CD14-positive monocyte (primary cell): ENCODE measurements around the gene NT5DC4. TPM values are rescaled to one million over a fixed set of nuclear protein-coding genes. Genes with fewer than 3 reads are reported as not detected.

Experiments
- DNase-seq, 3 donors: peaks; one replicate each; pipeline ENCODE4 v3.0.0-alpha.2; 2011 to 2022
- H2AFZ ChIP-seq: 2 replicates; pipeline ENCODE4 v1.6.0; 2012; ENCODE audit warnings: mild to moderate bottlenecking, low read depth, low read length, inconsistent platforms; ENCODE audit not compliant: insufficient read depth, poor library complexity, severe bottlenecking
- H3K27ac ChIP-seq, 2 donors: 1 replicate in 1 of 2; 2 replicates in 1 of 2; pipeline ENCODE4 v1.5.1; 2012 to 2013; ENCODE audit warnings: low read length in 2 of 2, control low read depth in 1 of 2, inconsistent platforms in 1 of 2, low read depth in 1 of 2, mild to moderate bottlenecking in 1 of 2
- H3K27me3 ChIP-seq, 2 donors: one replicate each; pipeline versions ENCODE4 v1.6.0 to v1.6.1; 2011 to 2013; ENCODE audit warnings: low read length in 2 of 2; ENCODE audit not compliant: control insufficient read depth in 2 of 2, insufficient read depth in 2 of 2
- H3K36me3 ChIP-seq, 2 donors: replicated peaks in 1 of 2; 1 replicate in 1 of 2; 2 replicates in 1 of 2; pipeline versions ENCODE4 v1.5.1 to v1.6.1; 2012 to 2013; ENCODE audit warnings: low read length in 2 of 2, control low read depth in 1 of 2, inconsistent platforms in 1 of 2, mild to moderate bottlenecking in 1 of 2; ENCODE audit not compliant: insufficient read depth in 2 of 2, control insufficient read depth in 1 of 2
- H3K4me1 ChIP-seq, 2 donors: 1 replicate in 1 of 2; 2 replicates in 1 of 2; pipeline versions ENCODE4 v1.5.1 to v1.6.1; 2012 to 2013; ENCODE audit warnings: low read length in 2 of 2, control low read depth in 1 of 2, inconsistent platforms in 1 of 2, mild to moderate bottlenecking in 1 of 2, moderate library complexity in 1 of 2; ENCODE audit not compliant: insufficient read depth in 2 of 2, control insufficient read depth in 1 of 2
- H3K4me2 ChIP-seq: replicated peaks from 2 replicates; pipeline ENCODE3; 2012; ENCODE audit warnings: low read length, moderate library complexity, mild to moderate bottlenecking; ENCODE audit not compliant: poor library complexity, severe bottlenecking; ENCODE audit errors: extremely low read depth
- H3K4me3 ChIP-seq, 3 experiments: fragments of 200-600 bp in 1 of 3; sonication (generic) in 1 of 3; replicated peaks in 1 of 3; 1 replicate in 2 of 3; 2 replicates in 1 of 3; pipeline ENCODE4 v1.5.1; 2011 to 2013; ENCODE audit warnings: low read length in 3 of 3, mild to moderate bottlenecking in 3 of 3, control low read depth in 2 of 3, low read depth in 2 of 3, inconsistent platforms in 1 of 3, moderate library complexity in 1 of 3
- H3K79me2 ChIP-seq: 2 replicates; pipeline ENCODE4 v1.6.0; 2012; ENCODE audit warnings: mild to moderate bottlenecking, control low read depth, inconsistent platforms, low read length, moderate library complexity; ENCODE audit not compliant: insufficient read depth
- H3K9ac ChIP-seq: 2 replicates; pipeline ENCODE4 v1.6.0; 2017; ENCODE audit warnings: low read length, mild to moderate bottlenecking; ENCODE audit not compliant: insufficient read depth, poor library complexity, severe bottlenecking
- H3K9me3 ChIP-seq, 2 donors: replicated peaks in 1 of 2; 1 replicate in 1 of 2; 2 replicates in 1 of 2; pipeline versions ENCODE4 v1.5.1 to v1.6.1; 2012 to 2013; ENCODE audit warnings: low read length in 2 of 2, control low read depth in 1 of 2; ENCODE audit not compliant: control insufficient read depth in 1 of 2, insufficient read depth in 1 of 2
- H4K20me1 ChIP-seq: 2 replicates; pipeline ENCODE4 v1.6.0; 2012; ENCODE audit warnings: mild to moderate bottlenecking, low read length, control low read depth, moderate library complexity; ENCODE audit not compliant: insufficient read depth
- H3K27ac Mint-ChIP-seq, 7 donors: one replicate each; pipeline ENCODE4 v1.8.0; 2020; ENCODE audit warnings: mild to moderate bottlenecking in 7 of 7, mixed read lengths in 7 of 7, moderate library complexity in 6 of 7, inconsistent platforms in 2 of 7
- H3K27me3 Mint-ChIP-seq, 3 donors: one replicate each; pipeline ENCODE4 v1.8.0; 2021 to 2022; ENCODE audit warnings: low read depth in 3 of 3, mild to moderate bottlenecking in 3 of 3, mixed read lengths in 3 of 3, moderate library complexity in 3 of 3, inconsistent platforms in 1 of 3
- H3K36me3 Mint-ChIP-seq, 2 donors: one replicate each; pipeline ENCODE4 v1.8.0; 2020; ENCODE audit warnings: mixed read lengths in 2 of 2, inconsistent platforms in 1 of 2, mild to moderate bottlenecking in 1 of 2
- H3K4me1 Mint-ChIP-seq: one replicate; pipeline ENCODE4 v1.8.0; 2020; ENCODE audit warnings: mild to moderate bottlenecking, mixed read lengths
- H3K4me3 Mint-ChIP-seq, 2 donors: one replicate each; pipeline ENCODE4 v1.8.0; 2020; ENCODE audit warnings: mild to moderate bottlenecking in 2 of 2, mixed read lengths in 2 of 2, moderate library complexity in 1 of 2
- H3K9me3 Mint-ChIP-seq, 7 donors: one replicate each; pipeline ENCODE4 v1.8.0; 2020 to 2022; ENCODE audit warnings: mixed read lengths in 7 of 7, mild to moderate bottlenecking in 6 of 7, moderate library complexity in 6 of 7, inconsistent platforms in 2 of 7
- CTCF ChIP-seq: fragments of 200-600 bp; IDR thresholded peaks from one replicate; pipeline ENCODE4 v1.8.0; 2022; ENCODE audit warnings: antibody characterized with exemption, mild to moderate bottlenecking
- WGBS: methylation state at CpG from one replicate; pipeline ENCODE4 v1.1.5; 2013; ENCODE audit warnings: missing lambda C conversion rate; ENCODE audit not compliant: insufficient coverage; 5-methylcytosine and 5-hydroxymethylcytosine counted together
- intact Hi-C, 2 donors: fragments of 100-400 bp; cut with micrococcal nuclease; formaldehyde crosslinking; loops; one replicate each; pipeline versions ENCODE4 v1.15.0 to v1.15.1; 2023
- polyA plus RNA-seq, 3 donors: library from polyadenylated mRNA; depleted of rRNA in 1 of 3; unstranded in 2 of 3; stranded (reverse) in 1 of 3; fragments of 300-500 nt in 2 of 3; fragments of >200 nt in 1 of 3; fragmentation: Illumina TruSeq in 2 of 3; gene quantifications; 1 replicate in 2 of 3; 2 replicates in 1 of 3; pipeline ENCODE4 v1.2.3, GENCODE V29; 2012 to 2021

The NT5DC4 gene
- polyA plus RNA-seq, 3 donors: 2.2 TPM; not detected in 2

DNA sequence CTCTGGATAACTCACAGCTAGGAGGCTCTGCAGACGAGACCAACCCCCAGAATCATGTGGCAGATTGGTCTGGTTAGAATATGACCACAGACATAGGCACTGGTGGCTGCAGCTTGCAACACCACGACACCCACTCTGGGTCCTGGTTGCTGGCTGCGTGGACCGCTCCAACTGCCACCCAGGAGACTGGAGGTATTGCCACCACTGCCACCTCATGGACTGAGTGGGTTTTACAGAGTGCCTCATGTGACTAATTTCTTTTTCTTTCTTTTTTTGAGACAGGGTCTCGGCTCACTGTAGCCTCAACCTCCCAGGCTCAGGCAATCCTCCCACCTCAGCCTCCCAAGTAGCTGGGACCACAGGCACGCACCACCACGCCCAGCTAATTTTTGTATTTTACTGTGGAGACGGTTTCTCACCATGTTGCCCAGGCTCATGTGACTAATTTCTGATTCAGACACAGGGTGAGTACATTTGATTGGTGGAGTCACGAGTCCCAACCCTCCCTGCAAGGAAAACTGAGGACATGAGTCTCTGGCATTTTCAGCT, 29.9 kb upstream of the NT5DC4 start:
- Histone ChIP-seq H4K20me1 (no peaks in the 10 kb centered on the region), H3K27ac (peak overlapping the region; percentile 65 to 84), H3K79me2 (no peaks in the 10 kb centered on the region), H3K4me1 (peaks cover 54 to 69% of the 10 kb centered on the region in 2 donors), H2AFZ (peak overlapping the region; percentile 62), H3K27me3 (no peaks in the 10 kb centered on the region), H3K9me3 (no peaks in the 10 kb centered on the region), H3K4me2 (peak overlapping the region; percentile 59), H3K4me3 (peak overlapping the region in 1 of 3 experiments; percentile 33), H3K36me3 (no peaks in the 10 kb centered on the region), H3K9ac (peak overlapping the region; percentile 56)
- Mint-ChIP-seq H3K27ac (peak overlapping the region; percentile 94 to 99 (median 97)), H3K36me3 (peaks cover 0 to 5% of the 10 kb centered on the region in 2 donors), H3K9me3 (peaks cover 0 to 2% (median 0%) of the 10 kb centered on the region in 7 donors), H3K4me3 (peak overlapping the region; percentile 62 to 85), H3K4me1 (peaks cover 58% of the 10 kb centered on the region), H3K27me3 (peaks cover 0 to 3% (median 0%) of the 10 kb centered on the region in 3 donors)
- intact Hi-C loops: loop anchor here (5.0 kb wide), 2 partner anchors 36 to 44 kb away; partner anchors contain the start of gene SLC20A1 (in 2 of the 2)
- 0% methylated on average over 3 of the region's 9 CpGs for WGBS
- peak; percentile 90 for TF ChIP-seq CTCF
- peak; percentile 79 to 86 (median 80) for DNase-seq

GRCh38 chr2:112691881-112692281, 28.9 kb upstream of the NT5DC4 start:
- H3K4me2 ChIP-seq: peak overlapping the region; percentile 18
- H3K36me3 ChIP-seq: no peaks in the 10 kb centered on the region
- no peak overlapping the region for H3K4me3 ChIP-seq
- Mint-ChIP-seq H3K27ac (peak overlapping the region; percentile 94 to 99 (median 97)), H3K4me1 (peaks cover 53% of the 10 kb centered on the region), H3K9me3 (peaks cover 0 to 2% (median 0%) of the 10 kb centered on the region in 7 donors), H3K4me3 (no peak overlapping the region), H3K36me3 (peaks cover 0 to 5% of the 10 kb centered on the region in 2 donors), H3K27me3 (peaks cover 0 to 3% (median 0%) of the 10 kb centered on the region in 3 donors)
- no peaks in the 10 kb centered on the region for H3K27me3 ChIP-seq
- TF ChIP-seq CTCF: no peak
- no peaks in the 10 kb centered on the region for H3K79me2 ChIP-seq
- no peaks in the 10 kb centered on the region for H4K20me1 ChIP-seq
- peaks cover 46 to 61% of the 10 kb centered on the region in 2 donors for H3K4me1 ChIP-seq
- H3K27ac ChIP-seq: peak overlapping the region; percentile 84 to 89
- WGBS: 83% methylated on average over 1 of the region's 4 CpGs
- no peak overlapping the region for H2AFZ ChIP-seq
- intact Hi-C loops: loop anchor here (1.0 to 5.0 kb wide), 3 partner anchors 8 to 45 kb away; partner anchors contain the start of gene SLC20A1 (in 2 of the 2)
- no peaks in the 10 kb centered on the region for H3K9me3 ChIP-seq
- no peak overlapping the region for H3K9ac ChIP-seq
- DNase-seq: peak in 1 of 3 donors; percentile 16
